ENCODE data around the gene RBMS3. TPM values are rescaled to one million over a fixed set of nuclear protein-coding genes. Genes with fewer than 3 reads are reported as not detected.
"Not testable (repeated sequence)": the region's sequence is repeated elsewhere in the genome, so short reads cannot be mapped to it uniquely, and the experiment has no call there.

The RBMS3 gene
- total RNA-seq, 1 experiment from 2014 or later, result 74.2 TPM

GRCh38 chr3:29521293-29521692, 240.4 kb downstream of the RBMS3 start:
- BruUV-seq (replicated peaks), result no TSS peak
- CTCF ChIA-PET, result no interaction called here
- no peak overlapping the region for H3K27ac Mint-ChIP-seq (ENCODE audit: low read depth, unreplicated experiment)
- TF ChIP-seq, protein P1, sequence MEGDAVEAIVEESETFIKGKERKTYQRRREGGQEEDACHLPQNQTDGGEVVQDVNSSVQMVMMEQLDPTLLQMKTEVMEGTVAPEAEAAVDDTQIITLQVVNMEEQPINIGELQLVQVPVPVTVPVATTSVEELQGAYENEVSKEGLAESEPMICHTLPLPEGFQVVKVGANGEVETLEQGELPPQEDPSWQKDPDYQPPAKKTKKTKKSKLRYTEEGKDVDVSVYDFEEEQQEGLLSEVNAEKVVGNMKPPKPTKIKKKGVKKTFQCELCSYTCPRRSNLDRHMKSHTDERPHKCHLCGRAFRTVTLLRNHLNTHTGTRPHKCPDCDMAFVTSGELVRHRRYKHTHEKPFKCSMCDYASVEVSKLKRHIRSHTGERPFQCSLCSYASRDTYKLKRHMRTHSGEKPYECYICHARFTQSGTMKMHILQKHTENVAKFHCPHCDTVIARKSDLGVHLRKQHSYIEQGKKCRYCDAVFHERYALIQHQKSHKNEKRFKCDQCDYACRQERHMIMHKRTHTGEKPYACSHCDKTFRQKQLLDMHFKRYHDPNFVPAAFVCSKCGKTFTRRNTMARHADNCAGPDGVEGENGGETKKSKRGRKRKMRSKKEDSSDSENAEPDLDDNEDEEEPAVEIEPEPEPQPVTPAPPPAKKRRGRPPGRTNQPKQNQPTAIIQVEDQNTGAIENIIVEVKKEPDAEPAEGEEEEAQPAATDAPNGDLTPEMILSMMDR (IDR thresholded peaks at IDR 0.05; ENCODE audit: unreplicated experiment), result no peak
- peaks cover 11% of the 10 kb centered on the region for H3K36me3 Mint-ChIP-seq (ENCODE audit: insufficient read depth, unreplicated experiment)
- no peaks in the 10 kb centered on the region for H3K27me3 Mint-ChIP-seq (ENCODE audit: insufficient read depth, unreplicated experiment)
- DNase-seq (ENCODE audit: unreplicated experiment), result no peak
- POLR2A ChIA-PET, result interaction anchor here (0.6 to 1.1 kb wide), 2 partner anchors 22 to 215 kb away, joined by 3 read pairs; no protein-coding TSS in a partner anchor
- no peak overlapping the region for H3K4me3 Mint-ChIP-seq (ENCODE audit: unreplicated experiment)
- peaks cover 3% of the 10 kb centered on the region for H3K9me3 Mint-ChIP-seq (ENCODE audit: unreplicated experiment)
- intact Hi-C loops (cut with micrococcal nuclease), result no loop called here
- peaks cover 13% of the 10 kb centered on the region for H3K4me1 Mint-ChIP-seq (ENCODE audit: insufficient read depth, unreplicated experiment)

GRCh38 chr3:29521751-29522150, 240.9 kb downstream of the RBMS3 start:
- no peak for DNase-seq (ENCODE audit: unreplicated experiment)
- intact Hi-C loops (cut with micrococcal nuclease), result no loop called here
- POLR2A ChIA-PET, result interaction anchor here (1.1 kb wide), 1 partner anchor 22 kb away, joined by 3 read pairs; no protein-coding TSS in a partner anchor

GRCh38 chr3:29524433-29524832, 243.6 kb downstream of the RBMS3 start:
- intact Hi-C loops (cut with micrococcal nuclease); H3K27ac Mint-ChIP-seq (ENCODE audit: low read depth, unreplicated experiment); H3K4me3 Mint-ChIP-seq (ENCODE audit: unreplicated experiment); H3K27me3 Mint-ChIP-seq (ENCODE audit: insufficient read depth, unreplicated experiment); DNase-seq (ENCODE audit: unreplicated experiment); H3K4me1 Mint-ChIP-seq (ENCODE audit: insufficient read depth, unreplicated experiment); H3K9me3 Mint-ChIP-seq (ENCODE audit: unreplicated experiment); BruUV-seq (replicated peaks): not testable (repeated sequence)
- CTCF ChIA-PET, result interaction anchor here (0.6 to 1.6 kb wide), 3 partner anchors 10 to 287 kb away, joined by 3 to 8 read pairs (median 3); partner anchors contain the start of gene RBMS3
- POLR2A ChIA-PET, result interaction anchor here (0.6 kb wide), 1 partner anchor 10 kb away, joined by 3 read pairs; no protein-coding TSS in a partner anchor
- peaks cover 17% of the 10 kb centered on the region for H3K36me3 Mint-ChIP-seq (ENCODE audit: insufficient read depth, unreplicated experiment)

More at GRCh38 chr3:29521751-29522150, 240.9 kb downstream of the RBMS3 start:
- peaks cover 9% of the 10 kb centered on the region for H3K4me1 Mint-ChIP-seq (ENCODE audit: insufficient read depth, unreplicated experiment)
- BruUV-seq (replicated peaks), result no TSS peak
- TF ChIP-seq, protein P1 (IDR thresholded peaks at IDR 0.05; ENCODE audit: unreplicated experiment), result no peak
- H3K36me3 Mint-ChIP-seq (ENCODE audit: insufficient read depth, unreplicated experiment), result peaks cover 14% of the 10 kb centered on the region
- no peak overlapping the region for H3K4me3 Mint-ChIP-seq (ENCODE audit: unreplicated experiment)
- no peak overlapping the region for H3K27ac Mint-ChIP-seq (ENCODE audit: low read depth, unreplicated experiment)
- H3K27me3 Mint-ChIP-seq (ENCODE audit: insufficient read depth, unreplicated experiment), result no peaks in the 10 kb centered on the region
- no peaks in the 10 kb centered on the region for H3K9me3 Mint-ChIP-seq (ENCODE audit: unreplicated experiment)
- CTCF ChIA-PET, result interaction anchor here (0.6 kb wide), 1 partner anchor 242 kb away, joined by 4 read pairs; no protein-coding TSS in a partner anchor

DNA sequence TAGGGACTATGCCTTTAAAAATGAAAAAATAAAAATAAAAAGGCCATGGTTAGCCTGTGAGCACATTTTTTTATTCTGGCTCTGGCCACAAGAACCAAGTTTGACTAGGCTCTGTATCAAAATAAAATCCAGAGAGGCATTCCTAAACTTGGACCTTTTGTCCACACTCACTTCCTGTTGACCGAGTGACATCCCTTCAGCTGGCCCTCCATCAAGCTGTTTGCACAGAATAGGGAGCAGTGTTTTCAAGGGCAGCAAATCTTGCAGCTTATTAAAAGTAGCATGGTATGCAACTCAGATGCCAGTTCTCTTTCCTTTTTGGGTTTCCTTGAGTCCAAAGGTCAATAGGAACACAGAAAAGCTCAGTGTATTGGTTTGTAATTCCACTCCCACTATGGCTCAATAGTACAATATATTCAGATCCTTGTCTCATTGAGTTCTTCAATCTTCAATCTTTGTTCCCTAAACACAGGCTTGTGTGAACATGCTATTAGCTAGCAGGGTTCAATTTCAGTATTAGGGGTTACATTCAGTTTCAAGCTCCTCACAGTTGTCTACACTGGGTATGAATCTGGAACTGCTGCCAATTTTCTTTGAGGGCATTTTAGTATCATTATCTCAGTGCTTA, 244.5 kb downstream of the RBMS3 start:
- intact Hi-C loops (cut with micrococcal nuclease), result no loop called here
- Mint-ChIP-seq H3K36me3 (ENCODE audit: insufficient read depth, unreplicated experiment) (peaks cover 17% of the 10 kb centered on the region), H3K27ac (ENCODE audit: low read depth, unreplicated experiment) (no peak overlapping the region), H3K4me1 (ENCODE audit: insufficient read depth, unreplicated experiment) (peaks cover 9% of the 10 kb centered on the region), H3K27me3 (ENCODE audit: insufficient read depth, unreplicated experiment) (no peaks in the 10 kb centered on the region), H3K4me3 (ENCODE audit: unreplicated experiment) (no peak overlapping the region), H3K9me3 (ENCODE audit: unreplicated experiment) (no peaks in the 10 kb centered on the region)
- POLR2A ChIA-PET, result interaction anchor here (0.5 to 0.6 kb wide), 3 partner anchors 9 to 713 kb away, joined by 3 read pairs; no protein-coding TSS in a partner anchor
- TF ChIP-seq, protein P1 (IDR thresholded peaks at IDR 0.05; ENCODE audit: unreplicated experiment), result no peak
- CTCF ChIA-PET, result interaction anchor here (1.1 to 1.6 kb wide), 2 partner anchors 11 to 14 kb away, joined by 3 to 8 read pairs; no protein-coding TSS in a partner anchor
- DNase-seq (ENCODE audit: unreplicated experiment), result peak; percentile 17
- no TSS peak for BruUV-seq (replicated peaks)

All from MCF 10A (cell line).